Colonic mucosa (tissue), 4 donors: ENCODE results near the gene NEURL2. TPM values are rescaled to one million over a fixed set of nuclear protein-coding genes. Genes with fewer than 3 reads are reported as not detected.
A peak's percentile ranks its signal among the peaks of the same experiment; 100 is the strongest.

Source experiments
- DNase-seq: peaks from one replicate; pipeline ENCODE4 v3.0.0-alpha.2; 2020
- H3K27ac ChIP-seq: fragments of 200-600 bp; one replicate; pipeline ENCODE4 v1.8.0; 2021
- H3K27me3 ChIP-seq: fragments of 200-600 bp; one replicate; pipeline ENCODE4 v1.8.0; 2021
- H3K36me3 ChIP-seq: fragments of 200-600 bp; one replicate; pipeline ENCODE4 v1.8.0; 2021
- H3K4me1 ChIP-seq: fragments of 200-600 bp; one replicate; pipeline ENCODE4 v1.8.0; 2021; ENCODE audit warnings: mild to moderate bottlenecking
- H3K4me3 ChIP-seq: fragments of 200-600 bp; one replicate; pipeline ENCODE4 v1.8.0; 2021
- H3K9ac ChIP-seq, 2 donors: one replicate each; pipeline ENCODE4 v1.7.0; 2013; ENCODE audit warnings: control low read depth in 2 of 2, low read depth in 2 of 2, low read length in 2 of 2
- H3K9me3 ChIP-seq: fragments of 200-600 bp; one replicate; pipeline ENCODE4 v1.8.0; 2021
- intact Hi-C: fragments of 100-400 bp; cut with DNase I; formaldehyde crosslinking; loops from one replicate; pipeline ENCODE4 v1.14.1; 2022
- total RNA-seq, 2 donors: library from RNA; stranded (reverse); fragmentation: NEBNext Ultra II Directional in 1 of 2; extraction: Animal tissue kit (Norgen Biotek cat#: 25700) in 1 of 2; gene quantifications; one replicate each; pipeline ENCODE4 v1.2.1, GENCODE V29; 2021
- TF ChIP-seq, protein P1 (sequence below): fragments of 200-600 bp; IDR thresholded peaks from one replicate; pipeline ENCODE4 v1.8.0; 2022; ENCODE audit warnings: antibody characterized with exemption, mild to moderate bottlenecking
- donor health status: healthy.
- donor health status: DM: no; HTN: no; CAD: no.
- donor health status: DM: no; HTN: no; CAD: no.

NEURL2 gene
- total RNA-seq, 2 donors from 2014 or later, result 3.5 to 4.0 TPM

DNA sequence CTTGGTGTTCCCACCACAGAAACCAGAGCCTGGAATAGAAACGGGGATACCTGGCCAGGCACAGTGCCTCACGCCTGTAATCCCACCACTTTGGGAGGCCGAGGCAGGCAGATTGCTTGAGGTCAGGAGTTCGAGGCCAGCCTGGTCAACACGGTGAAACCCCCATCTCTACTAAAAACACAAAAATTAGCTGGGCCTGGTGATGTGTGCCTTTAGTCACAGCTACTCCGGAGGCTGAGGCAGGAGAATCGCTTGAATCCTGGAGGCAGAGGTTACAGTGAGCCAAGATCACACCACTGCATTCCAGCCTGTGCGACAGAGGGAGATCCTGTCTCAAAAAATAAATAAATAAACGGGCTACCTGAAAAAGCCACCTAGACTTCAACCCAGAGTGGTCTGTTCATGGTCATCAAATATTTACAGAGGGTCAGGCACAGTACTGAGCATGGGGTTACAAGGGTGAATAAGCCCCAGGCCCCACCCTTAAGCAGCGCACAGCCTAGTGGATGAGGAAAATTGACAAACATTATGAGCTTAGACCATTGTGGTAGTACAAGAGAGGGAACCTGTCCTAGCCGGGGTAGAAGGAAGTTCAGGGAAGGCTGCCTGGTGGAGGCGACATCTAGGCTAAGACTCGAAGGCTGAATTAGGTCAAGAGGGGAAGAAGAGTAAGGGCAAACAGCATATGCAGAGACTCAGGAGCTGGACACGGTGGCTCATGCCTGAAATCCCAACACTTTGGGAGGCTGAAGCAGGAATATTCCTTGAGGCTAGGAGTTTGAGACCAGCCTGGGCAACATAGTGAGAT is 36.3 kb upstream of the NEURL2 start:
- intact Hi-C loops, result no loop called here
- Histone ChIP-seq H3K36me3 (no peaks in the 10 kb centered on the region), H3K27ac (no peak overlapping the region), H3K27me3 (no peaks in the 10 kb centered on the region), H3K9ac (no peak overlapping the region), H3K4me3 (no peak overlapping the region), H3K9me3 (no peaks in the 10 kb centered on the region), H3K4me1 (no peaks in the 10 kb centered on the region)
- no peak for DNase-seq
- TF ChIP-seq, protein P1, sequence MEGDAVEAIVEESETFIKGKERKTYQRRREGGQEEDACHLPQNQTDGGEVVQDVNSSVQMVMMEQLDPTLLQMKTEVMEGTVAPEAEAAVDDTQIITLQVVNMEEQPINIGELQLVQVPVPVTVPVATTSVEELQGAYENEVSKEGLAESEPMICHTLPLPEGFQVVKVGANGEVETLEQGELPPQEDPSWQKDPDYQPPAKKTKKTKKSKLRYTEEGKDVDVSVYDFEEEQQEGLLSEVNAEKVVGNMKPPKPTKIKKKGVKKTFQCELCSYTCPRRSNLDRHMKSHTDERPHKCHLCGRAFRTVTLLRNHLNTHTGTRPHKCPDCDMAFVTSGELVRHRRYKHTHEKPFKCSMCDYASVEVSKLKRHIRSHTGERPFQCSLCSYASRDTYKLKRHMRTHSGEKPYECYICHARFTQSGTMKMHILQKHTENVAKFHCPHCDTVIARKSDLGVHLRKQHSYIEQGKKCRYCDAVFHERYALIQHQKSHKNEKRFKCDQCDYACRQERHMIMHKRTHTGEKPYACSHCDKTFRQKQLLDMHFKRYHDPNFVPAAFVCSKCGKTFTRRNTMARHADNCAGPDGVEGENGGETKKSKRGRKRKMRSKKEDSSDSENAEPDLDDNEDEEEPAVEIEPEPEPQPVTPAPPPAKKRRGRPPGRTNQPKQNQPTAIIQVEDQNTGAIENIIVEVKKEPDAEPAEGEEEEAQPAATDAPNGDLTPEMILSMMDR, result no peak

DNA sequence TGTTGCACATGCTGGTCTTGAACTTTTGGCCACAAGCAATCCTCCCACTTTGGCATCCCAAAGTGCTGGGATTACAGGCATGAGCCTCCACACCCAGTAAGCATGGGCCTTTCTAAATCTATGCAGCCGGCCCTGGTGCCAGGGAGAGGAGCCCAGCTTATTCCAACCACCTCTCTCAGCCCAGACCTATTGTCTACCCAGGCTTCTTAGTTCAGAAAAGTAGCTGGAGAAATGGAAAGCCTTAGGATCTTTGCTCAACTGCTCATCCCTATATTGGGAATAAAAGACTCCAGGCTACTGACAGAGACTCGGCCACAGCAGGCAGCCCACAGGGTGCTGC is 35.7 kb upstream of the NEURL2 start:
- H3K9ac ChIP-seq, result no peak overlapping the region
- TF ChIP-seq, protein P1, result no peak

DNA sequence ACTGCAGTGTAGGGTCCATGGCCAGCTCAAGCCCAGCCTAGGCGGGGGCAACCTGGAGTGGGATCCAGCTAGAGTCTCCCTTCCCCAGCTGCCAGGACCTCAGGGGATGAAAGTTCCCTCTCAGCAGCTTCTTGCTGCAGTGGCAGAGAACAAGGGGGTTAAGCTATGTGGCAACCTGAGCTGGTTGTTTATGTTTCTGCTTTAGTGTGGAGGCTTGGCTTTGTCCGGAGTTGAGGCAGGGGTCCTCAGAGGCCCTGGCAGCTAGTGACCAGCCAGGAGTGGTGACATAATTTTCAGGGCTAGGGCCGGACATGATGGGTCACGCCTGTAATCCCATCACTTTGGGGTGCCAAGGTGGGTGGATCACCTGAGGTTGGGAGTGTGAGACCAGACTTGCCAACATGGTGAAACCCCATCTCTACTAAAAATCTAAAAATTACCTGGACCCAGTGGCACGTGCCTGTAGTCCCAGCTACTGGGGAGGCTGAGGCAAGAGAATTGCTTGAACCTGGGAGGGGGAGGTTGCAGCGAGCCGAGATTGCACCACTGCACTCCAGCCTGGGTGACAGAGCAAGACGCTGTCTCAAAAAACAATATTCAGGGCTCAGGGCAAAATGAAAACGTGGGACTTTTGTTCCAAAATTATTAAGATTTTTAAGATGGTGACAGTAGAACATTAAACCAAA is 35.0 kb upstream of the NEURL2 start:
- DNase-seq, result no peak
- Histone ChIP-seq H3K36me3 (no peaks in the 10 kb centered on the region), H3K4me1 (no peaks in the 10 kb centered on the region), H3K9ac (no peak overlapping the region), H3K27me3 (no peaks in the 10 kb centered on the region), H3K9me3 (no peaks in the 10 kb centered on the region), H3K4me3 (no peak overlapping the region), H3K27ac (no peak overlapping the region)
- TF ChIP-seq, protein P1, result no peak
- intact Hi-C loops, result no loop called here

More for the DNA sequence above, 35.7 kb upstream of the NEURL2 start:
- no peaks in the 10 kb centered on the region for H3K36me3 ChIP-seq
- H3K27ac ChIP-seq, result no peak overlapping the region
- intact Hi-C loops, result no loop called here
- no peaks in the 10 kb centered on the region for H3K9me3 ChIP-seq
- H3K4me1 ChIP-seq, result no peaks in the 10 kb centered on the region
- no peaks in the 10 kb centered on the region for H3K27me3 ChIP-seq
- no peak overlapping the region for H3K4me3 ChIP-seq
- DNase-seq, result no peak

DNA sequence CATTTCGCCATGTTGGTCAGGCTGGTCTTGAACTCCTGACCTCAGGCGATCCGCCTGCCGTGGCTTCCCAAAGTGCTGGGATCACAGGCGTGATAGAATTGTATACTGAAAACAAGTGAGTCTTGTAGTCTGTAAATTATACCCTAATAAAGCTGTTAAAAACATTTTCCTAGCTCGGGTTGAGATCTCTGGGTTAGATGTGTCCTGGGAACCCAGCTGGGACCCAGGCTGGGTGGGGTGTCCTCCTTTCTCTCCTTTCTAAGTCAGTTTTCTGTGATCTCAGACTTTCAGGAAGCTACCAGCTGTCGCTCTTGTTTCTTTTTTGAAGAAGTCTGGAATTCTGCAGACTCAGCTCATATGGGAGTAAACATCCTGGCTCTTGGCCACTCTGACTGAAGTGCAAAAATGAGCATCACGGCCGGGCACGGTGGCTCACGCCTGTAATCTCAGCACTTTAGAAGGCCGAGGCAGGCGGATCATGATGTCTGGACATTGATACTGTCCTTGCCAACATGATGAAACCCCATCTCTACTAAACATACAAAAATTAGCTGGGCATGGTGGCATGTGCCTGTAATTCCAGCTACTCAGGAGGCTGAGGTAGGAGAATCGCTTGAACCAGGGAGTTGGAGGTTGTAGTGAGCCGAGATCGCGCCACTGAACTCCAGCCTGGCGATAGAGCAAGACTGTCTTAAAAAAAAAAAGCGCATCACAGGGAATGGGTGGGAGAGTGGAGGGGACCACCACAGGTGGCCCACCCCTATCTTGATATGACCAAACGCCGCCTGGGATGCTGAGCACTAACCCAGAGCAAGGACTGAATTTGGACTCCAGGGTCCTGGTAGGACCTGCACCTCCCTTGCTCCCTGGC is 33.6 kb upstream of the NEURL2 start:
- TF ChIP-seq, protein P1, result no peak
- DNase-seq, result peak; percentile 42
- intact Hi-C loops, result no loop called here
- Histone ChIP-seq H3K36me3 (no peaks in the 10 kb centered on the region), H3K4me1 (no peaks in the 10 kb centered on the region), H3K27ac (peak overlapping the region; percentile 66), H3K27me3 (no peaks in the 10 kb centered on the region), H3K9ac (no peak overlapping the region), H3K4me3 (no peak overlapping the region), H3K9me3 (no peaks in the 10 kb centered on the region)
